ENCODE data around the gene MARCKS.

Gene MARCKS

DNA sequence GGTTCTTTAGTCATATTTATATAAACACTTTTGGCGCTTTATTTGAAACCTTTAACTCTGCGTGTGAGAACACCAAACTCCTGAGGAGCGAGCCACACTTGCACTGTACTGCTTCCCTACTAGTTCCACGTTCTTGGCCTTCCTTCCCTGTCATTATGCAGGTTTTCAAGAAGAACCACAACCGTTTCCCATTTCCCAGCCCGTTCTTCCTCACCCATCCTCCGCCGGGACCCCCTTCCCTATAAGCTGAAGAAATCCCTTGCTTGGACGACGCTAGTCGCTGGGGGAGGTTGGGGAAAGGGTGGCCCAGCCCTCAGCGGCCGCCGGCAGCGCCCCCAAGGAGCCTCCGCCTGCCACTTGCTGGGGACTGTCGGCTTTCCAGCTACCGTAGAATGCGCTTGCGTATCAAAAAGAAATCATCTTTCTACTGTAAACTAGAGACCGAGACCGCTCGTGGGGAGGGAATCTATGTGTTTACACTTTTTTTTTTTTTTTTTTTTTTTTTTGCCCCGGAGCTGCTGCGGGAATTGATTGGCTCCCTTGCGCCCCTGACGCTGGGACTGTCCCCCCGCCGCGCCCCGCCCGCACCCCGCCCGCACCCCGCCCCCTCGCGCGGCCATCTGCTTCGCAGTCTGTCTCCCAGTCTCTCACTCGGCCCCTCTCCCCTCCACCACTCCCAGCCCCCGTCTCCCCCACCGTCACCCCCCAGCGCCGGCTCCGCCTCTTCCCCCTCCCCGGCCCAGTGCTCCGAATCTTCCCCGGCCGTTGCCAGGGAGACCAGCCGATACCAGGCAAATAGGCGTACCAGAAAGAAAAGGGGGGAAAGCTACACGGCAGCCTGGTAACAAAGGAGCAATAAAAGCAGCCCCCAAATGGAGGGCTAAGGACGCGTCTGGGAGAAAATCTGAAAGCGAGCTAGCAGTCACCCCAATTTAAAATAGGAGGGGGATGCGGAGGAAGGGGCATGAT lies 2.3 kb upstream of the MARCKS start (continued):
- TF ChIP-seq, protein P1, sequence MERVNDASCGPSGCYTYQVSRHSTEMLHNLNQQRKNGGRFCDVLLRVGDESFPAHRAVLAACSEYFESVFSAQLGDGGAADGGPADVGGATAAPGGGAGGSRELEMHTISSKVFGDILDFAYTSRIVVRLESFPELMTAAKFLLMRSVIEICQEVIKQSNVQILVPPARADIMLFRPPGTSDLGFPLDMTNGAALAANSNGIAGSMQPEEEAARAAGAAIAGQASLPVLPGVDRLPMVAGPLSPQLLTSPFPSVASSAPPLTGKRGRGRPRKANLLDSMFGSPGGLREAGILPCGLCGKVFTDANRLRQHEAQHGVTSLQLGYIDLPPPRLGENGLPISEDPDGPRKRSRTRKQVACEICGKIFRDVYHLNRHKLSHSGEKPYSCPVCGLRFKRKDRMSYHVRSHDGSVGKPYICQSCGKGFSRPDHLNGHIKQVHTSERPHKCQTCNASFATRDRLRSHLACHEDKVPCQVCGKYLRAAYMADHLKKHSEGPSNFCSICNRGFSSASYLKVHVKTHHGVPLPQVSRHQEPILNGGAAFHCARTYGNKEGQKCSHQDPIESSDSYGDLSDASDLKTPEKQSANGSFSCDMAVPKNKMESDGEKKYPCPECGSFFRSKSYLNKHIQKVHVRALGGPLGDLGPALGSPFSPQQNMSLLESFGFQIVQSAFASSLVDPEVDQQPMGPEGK (tag by site-specific recombination; IDR thresholded peaks at IDR 0.05), result peak; percentile 25
- TF ChIP-seq ZNF2 (tag by site-specific recombination; IDR thresholded peaks at IDR 0.05) (peak; percentile 78; the same call in 1 of the 2 replicates), SETDB1 (IDR thresholded peaks at IDR 0.05; ENCODE audit: insufficient read length, low read length) (no peak)

DNA sequence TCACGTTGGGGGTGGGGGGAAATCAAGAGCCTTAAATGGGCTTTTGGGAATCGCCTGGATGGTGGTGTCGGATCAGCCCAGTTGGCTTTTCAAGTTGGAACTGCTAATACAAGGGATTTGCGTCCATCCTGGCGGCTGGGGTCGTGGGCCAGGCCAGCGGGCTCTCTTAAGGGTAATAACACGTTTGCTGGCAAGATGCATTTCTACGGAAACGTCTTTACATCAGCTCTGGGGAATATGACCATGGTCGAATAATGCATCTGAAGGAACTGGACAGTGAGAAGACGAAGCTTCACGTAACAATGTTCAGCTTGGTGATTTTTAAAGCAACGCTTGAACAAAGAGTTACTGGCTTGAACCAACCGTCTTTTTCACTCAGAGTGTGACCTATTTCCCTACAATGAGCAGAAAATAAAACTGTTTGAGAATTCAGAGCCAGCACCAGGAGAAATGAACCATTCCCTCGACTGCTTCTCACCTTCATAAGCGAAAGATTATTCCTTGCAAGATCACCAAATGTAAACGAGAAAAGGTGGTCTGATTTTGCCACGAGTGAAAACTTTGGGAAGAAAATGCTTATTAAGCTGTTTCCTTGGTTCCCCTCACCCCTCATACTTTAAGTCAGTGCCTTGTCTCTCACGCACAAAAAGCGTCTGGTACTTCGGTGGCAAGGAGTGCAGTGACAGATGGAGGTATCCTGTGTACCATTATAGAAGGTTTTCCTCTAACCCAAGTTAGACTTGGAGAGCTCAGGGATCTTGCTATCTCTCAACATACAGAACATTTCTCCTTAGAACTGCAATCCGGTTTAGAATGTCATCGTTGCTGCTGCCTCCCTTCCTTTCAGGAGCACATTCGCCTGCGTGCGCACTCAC lies 1.4 kb upstream of the MARCKS start:
- ChIA-PET CTCF (interaction anchor here (0.8 to 1.7 kb wide), 8 partner anchors 9 to 429 kb away, joined by 3 to 5 read pairs (median 3); no protein-coding TSS in a partner anchor), POLR2A (interaction anchor here (0.6 to 2.4 kb wide), 18 partner anchors 9 to 818 kb away, joined by 3 to 10 read pairs (median 4); no protein-coding TSS in a partner anchor)
- peaks cover 0 to 5% of the 10 kb centered on the region in 2 experiments; a peak in 1 of 3 replicates for H3K36me3 ChIP-seq (ENCODE audit: control insufficient read depth in 2 of 2, insufficient read depth in 1 of 2, low read length in 2 of 2)
- 0 out of 2 replicates have a peak, but pooled peaks have one; percentile 13 for TF ChIP-seq ZFP69B (tag by site-specific recombination; IDR thresholded peaks at IDR 0.05)
- TF ChIP-seq ZNF843 (tag by site-specific recombination; IDR thresholded peaks at IDR 0.05), result no peak
- no peak for TF ChIP-seq ZNF571 (tag by site-specific recombination; IDR thresholded peaks at IDR 0.05)
- 0 out of 2 replicates have a peak, but pooled peaks have one; percentile 5 for TF ChIP-seq ZSCAN30 (tag by site-specific recombination; IDR thresholded peaks at IDR 0.05)
- peak; percentile 82 for TF ChIP-seq ZBTB20 (tag by site-specific recombination; IDR thresholded peaks at IDR 0.05)
- TF ChIP-seq, protein P2, sequence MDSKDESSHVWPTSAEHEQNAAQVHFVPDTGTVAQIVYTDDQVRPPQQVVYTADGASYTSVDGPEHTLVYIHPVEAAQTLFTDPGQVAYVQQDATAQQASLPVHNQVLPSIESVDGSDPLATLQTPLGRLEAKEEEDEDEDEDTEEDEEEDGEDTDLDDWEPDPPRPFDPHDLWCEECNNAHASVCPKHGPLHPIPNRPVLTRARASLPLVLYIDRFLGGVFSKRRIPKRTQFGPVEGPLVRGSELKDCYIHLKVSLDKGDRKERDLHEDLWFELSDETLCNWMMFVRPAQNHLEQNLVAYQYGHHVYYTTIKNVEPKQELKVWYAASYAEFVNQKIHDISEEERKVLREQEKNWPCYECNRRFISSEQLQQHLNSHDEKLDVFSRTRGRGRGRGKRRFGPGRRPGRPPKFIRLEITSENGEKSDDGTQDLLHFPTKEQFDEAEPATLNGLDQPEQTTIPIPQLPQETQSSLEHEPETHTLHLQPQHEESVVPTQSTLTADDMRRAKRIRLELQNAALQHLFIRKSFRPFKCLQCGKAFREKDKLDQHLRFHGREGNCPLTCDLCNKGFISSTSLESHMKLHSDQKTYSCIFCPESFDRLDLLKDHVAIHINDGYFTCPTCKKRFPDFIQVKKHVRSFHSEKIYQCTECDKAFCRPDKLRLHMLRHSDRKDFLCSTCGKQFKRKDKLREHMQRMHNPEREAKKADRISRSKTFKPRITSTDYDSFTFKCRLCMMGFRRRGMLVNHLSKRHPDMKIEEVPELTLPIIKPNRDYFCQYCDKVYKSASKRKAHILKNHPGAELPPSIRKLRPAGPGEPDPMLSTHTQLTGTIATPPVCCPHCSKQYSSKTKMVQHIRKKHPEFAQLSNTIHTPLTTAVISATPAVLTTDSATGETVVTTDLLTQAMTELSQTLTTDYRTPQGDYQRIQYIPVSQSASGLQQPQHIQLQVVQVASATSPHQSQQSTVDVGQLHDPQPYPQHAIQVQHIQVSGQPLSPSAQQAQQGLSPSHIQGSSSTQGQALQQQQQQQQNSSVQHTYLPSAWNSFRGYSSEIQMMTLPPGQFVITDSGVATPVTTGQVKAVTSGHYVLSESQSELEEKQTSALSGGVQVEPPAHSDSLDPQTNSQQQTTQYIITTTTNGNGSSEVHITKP (tag by site-specific recombination; IDR thresholded peaks at IDR 0.05), result peak; percentile 71
- peak; percentile 47; the same call in 1 of the 2 replicates for TF ChIP-seq ZNF341 (tag by site-specific recombination; IDR thresholded peaks at IDR 0.05; ENCODE audit: low read depth)
- TF ChIP-seq, protein P3, sequence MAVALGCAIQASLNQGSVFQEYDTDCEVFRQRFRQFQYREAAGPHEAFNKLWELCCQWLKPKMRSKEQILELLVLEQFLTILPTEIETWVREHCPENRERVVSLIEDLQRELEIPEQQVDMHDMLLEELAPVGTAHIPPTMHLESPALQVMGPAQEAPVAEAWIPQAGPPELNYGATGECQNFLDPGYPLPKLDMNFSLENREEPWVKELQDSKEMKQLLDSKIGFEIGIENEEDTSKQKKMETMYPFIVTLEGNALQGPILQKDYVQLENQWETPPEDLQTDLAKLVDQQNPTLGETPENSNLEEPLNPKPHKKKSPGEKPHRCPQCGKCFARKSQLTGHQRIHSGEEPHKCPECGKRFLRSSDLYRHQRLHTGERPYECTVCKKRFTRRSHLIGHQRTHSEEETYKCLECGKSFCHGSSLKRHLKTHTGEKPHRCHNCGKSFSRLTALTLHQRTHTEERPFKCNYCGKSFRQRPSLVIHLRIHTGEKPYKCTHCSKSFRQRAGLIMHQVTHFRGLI (tag by site-specific recombination; IDR thresholded peaks at IDR 0.05), result peak; percentile 11; the same call in 1 of the 2 replicates
- peak; percentile 81 for TF ChIP-seq ZBTB8A (tag by site-specific recombination; IDR thresholded peaks at IDR 0.05)
- TF ChIP-seq, protein P4, sequence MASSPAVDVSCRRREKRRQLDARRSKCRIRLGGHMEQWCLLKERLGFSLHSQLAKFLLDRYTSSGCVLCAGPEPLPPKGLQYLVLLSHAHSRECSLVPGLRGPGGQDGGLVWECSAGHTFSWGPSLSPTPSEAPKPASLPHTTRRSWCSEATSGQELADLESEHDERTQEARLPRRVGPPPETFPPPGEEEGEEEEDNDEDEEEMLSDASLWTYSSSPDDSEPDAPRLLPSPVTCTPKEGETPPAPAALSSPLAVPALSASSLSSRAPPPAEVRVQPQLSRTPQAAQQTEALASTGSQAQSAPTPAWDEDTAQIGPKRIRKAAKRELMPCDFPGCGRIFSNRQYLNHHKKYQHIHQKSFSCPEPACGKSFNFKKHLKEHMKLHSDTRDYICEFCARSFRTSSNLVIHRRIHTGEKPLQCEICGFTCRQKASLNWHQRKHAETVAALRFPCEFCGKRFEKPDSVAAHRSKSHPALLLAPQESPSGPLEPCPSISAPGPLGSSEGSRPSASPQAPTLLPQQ (tag by site-specific recombination; IDR thresholded peaks at IDR 0.05), result peak; percentile 56; the same call in 1 of the 2 replicates
- peak; percentile 40; the same call in 1 of the 2 replicates for TF ChIP-seq PRDM1 (tag by site-specific recombination; IDR thresholded peaks at IDR 0.05)
- peak; percentile 41; the same call in 1 of the 2 replicates for TF ChIP-seq TRIM28 (IDR thresholded peaks at IDR 0.05; ENCODE audit: borderline replicate concordance, low read length)
- no peak for TF ChIP-seq ZNF48 (tag by site-specific recombination; IDR thresholded peaks at IDR 0.05)
- 0 out of 2 replicates have a peak, but pooled peaks have one; percentile 13 for TF ChIP-seq ZNF660 (tag by site-specific recombination; IDR thresholded peaks at IDR 0.05)
- TF ChIP-seq ZXDB (tag by site-specific recombination; IDR thresholded peaks at IDR 0.05), result no peak
- TF ChIP-seq, protein P5, sequence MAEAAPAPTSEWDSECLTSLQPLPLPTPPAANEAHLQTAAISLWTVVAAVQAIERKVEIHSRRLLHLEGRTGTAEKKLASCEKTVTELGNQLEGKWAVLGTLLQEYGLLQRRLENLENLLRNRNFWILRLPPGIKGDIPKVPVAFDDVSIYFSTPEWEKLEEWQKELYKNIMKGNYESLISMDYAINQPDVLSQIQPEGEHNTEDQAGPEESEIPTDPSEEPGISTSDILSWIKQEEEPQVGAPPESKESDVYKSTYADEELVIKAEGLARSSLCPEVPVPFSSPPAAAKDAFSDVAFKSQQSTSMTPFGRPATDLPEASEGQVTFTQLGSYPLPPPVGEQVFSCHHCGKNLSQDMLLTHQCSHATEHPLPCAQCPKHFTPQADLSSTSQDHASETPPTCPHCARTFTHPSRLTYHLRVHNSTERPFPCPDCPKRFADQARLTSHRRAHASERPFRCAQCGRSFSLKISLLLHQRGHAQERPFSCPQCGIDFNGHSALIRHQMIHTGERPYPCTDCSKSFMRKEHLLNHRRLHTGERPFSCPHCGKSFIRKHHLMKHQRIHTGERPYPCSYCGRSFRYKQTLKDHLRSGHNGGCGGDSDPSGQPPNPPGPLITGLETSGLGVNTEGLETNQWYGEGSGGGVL (tag by site-specific recombination; IDR thresholded peaks at IDR 0.05), result peak; percentile 33; the same call in 1 of the 2 replicates
- TF ChIP-seq ZNF366 (tag by site-specific recombination; conservative IDR thresholded peaks at IDR 0.05), result 0 out of 2 replicates have a peak, but pooled peaks have one; percentile 12
- H3K9me3 ChIP-seq (ENCODE audit: control insufficient read depth, insufficient read depth, low read depth, low read length), result no peaks in the 10 kb centered on the region
- H3K4me1 ChIP-seq (ENCODE audit: control insufficient read depth, insufficient read depth, low read length), result no peaks in the 10 kb centered on the region
- H3K27ac ChIP-seq (ENCODE audit: extremely low read depth, low read depth, low read length), result peak overlapping the region; percentile 99
- peak overlapping the region; percentile 66 for H3K4me3 ChIP-seq (ENCODE audit: low read depth, low read length)
